Measurements from ENCODE around the gene GCLC.

DNA sequence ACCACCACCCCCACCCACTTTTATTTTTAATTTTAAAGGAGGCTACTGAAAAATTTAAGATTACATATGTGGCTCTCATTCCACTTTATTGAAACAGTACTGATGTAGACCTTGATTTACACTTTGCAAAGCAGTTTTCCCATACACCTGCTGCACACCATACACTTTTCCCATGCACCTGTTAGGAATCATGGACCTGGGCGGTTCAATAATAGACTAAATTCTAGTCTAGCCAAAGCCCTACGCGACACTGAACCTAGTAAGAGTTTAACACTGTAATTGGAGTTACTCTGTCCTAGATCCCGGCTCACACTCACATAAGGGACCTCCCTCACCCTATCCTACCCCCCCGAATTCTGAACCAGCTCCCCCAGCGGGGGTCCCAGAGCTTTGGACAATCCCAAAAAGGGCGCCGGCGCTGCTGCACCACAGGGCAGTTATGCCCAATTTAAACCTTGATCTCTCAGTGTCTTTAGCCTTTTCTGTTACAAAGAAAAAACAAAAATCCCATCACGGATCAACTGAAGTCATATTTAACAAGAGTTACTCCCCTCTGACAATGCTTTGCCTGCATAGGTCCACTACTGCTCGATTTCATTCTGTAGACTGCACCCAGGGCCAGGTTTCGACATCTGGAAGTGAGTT lies 2.4 kb upstream of the GCLC start:
- TF ChIP-seq, protein P1, sequence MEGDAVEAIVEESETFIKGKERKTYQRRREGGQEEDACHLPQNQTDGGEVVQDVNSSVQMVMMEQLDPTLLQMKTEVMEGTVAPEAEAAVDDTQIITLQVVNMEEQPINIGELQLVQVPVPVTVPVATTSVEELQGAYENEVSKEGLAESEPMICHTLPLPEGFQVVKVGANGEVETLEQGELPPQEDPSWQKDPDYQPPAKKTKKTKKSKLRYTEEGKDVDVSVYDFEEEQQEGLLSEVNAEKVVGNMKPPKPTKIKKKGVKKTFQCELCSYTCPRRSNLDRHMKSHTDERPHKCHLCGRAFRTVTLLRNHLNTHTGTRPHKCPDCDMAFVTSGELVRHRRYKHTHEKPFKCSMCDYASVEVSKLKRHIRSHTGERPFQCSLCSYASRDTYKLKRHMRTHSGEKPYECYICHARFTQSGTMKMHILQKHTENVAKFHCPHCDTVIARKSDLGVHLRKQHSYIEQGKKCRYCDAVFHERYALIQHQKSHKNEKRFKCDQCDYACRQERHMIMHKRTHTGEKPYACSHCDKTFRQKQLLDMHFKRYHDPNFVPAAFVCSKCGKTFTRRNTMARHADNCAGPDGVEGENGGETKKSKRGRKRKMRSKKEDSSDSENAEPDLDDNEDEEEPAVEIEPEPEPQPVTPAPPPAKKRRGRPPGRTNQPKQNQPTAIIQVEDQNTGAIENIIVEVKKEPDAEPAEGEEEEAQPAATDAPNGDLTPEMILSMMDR (IDR thresholded peaks at IDR 0.05): no peak
- TF ChIP-seq POLR2A (IDR thresholded peaks at IDR 0.05): no peak
- no peak for TF ChIP-seq EP300 (IDR thresholded peaks at IDR 0.05)
- TF ChIP-seq POLR2AphosphoS5 (IDR thresholded peaks at IDR 0.05): no peak

All from stomach (tissue), 4 donors.